HG03108 (cell line): ENCODE results near the gene SPANXN2.
"Not testable (repeated sequence)": the region's sequence is repeated elsewhere in the genome, so short reads cannot be mapped to it uniquely, and the experiment has no call there.

Experiments used
- ATAC-seq: cut with Tn5 transposase; IDR thresholded peaks from one replicate; pipeline ENCODE4 v1.9.1; 2021; ENCODE audit warnings: moderate library complexity; ENCODE audit not compliant: unreplicated experiment

SPANXN2 gene

GRCh38 chrX:143720652-143721051, at the start of gene SPANXN2:
TSS of gene SPANXN2 (minus strand) at chrX:143720752. CDS start at chrX:143720668, 84 bp downstream.
- not testable (repeated sequence) for ATAC-seq

- no peak for ATAC-seq
Observed at GRCh38 chrX:143768976-143769375, 48.4 kb upstream of the SPANXN2 start.

- ATAC-seq, result not testable (repeated sequence)
Observed at GRCh38 chrX:143767789-143768188, 47.2 kb upstream of the SPANXN2 start.

GRCh38 chrX:143757887-143758286, 37.3 kb upstream of the SPANXN2 start:
- no peak for ATAC-seq

GRCh38 chrX:143757375-143757774, 36.8 kb upstream of the SPANXN2 start:
- ATAC-seq, result no peak

- no peak for ATAC-seq
Observed at GRCh38 chrX:143754183-143754582, 33.6 kb upstream of the SPANXN2 start.

- ATAC-seq, result no peak
Observed at GRCh38 chrX:143733866-143734265, 13.3 kb upstream of the SPANXN2 start.

GRCh38 chrX:143726296-143726695, 5.7 kb upstream of the SPANXN2 start:
- ATAC-seq, result no peak

- no peak for ATAC-seq
Observed at GRCh38 chrX:143701460-143701859, 19.1 kb downstream of the SPANXN2 start.

- ATAC-seq, result no peak
Observed at GRCh38 chrX:143694885-143695284, 25.7 kb downstream of the SPANXN2 start.

GRCh38 chrX:143683486-143683885, 37.1 kb downstream of the SPANXN2 start:
- ATAC-seq, result no peak

- ATAC-seq, result no peak
Observed at GRCh38 chrX:143674926-143675325, 45.6 kb downstream of the SPANXN2 start.

- no peak for ATAC-seq
Observed at GRCh38 chrX:143669395-143669794, 51.2 kb downstream of the SPANXN2 start.

- no peak for ATAC-seq
Observed at GRCh38 chrX:143664302-143664701, 56.2 kb downstream of the SPANXN2 start.

GRCh38 chrX:143663755-143664154, 56.8 kb downstream of the SPANXN2 start:
- no peak for ATAC-seq
